ENCODE measurements around the gene MCTP1.

- TF ChIP-seq, protein P1, sequence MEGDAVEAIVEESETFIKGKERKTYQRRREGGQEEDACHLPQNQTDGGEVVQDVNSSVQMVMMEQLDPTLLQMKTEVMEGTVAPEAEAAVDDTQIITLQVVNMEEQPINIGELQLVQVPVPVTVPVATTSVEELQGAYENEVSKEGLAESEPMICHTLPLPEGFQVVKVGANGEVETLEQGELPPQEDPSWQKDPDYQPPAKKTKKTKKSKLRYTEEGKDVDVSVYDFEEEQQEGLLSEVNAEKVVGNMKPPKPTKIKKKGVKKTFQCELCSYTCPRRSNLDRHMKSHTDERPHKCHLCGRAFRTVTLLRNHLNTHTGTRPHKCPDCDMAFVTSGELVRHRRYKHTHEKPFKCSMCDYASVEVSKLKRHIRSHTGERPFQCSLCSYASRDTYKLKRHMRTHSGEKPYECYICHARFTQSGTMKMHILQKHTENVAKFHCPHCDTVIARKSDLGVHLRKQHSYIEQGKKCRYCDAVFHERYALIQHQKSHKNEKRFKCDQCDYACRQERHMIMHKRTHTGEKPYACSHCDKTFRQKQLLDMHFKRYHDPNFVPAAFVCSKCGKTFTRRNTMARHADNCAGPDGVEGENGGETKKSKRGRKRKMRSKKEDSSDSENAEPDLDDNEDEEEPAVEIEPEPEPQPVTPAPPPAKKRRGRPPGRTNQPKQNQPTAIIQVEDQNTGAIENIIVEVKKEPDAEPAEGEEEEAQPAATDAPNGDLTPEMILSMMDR (conservative IDR thresholded peaks at IDR 0.05; ENCODE audit: low read depth, low read length) = no peak
- TF ChIP-seq EZH2 (IDR thresholded peaks at IDR 0.05; ENCODE audit: borderline replicate concordance, low read depth, low read length, poor library complexity, severe bottlenecking) = no peak
Measured at GRCh38 chr5:95142145-95142544, 142.7 kb downstream of the MCTP1 start.
